ENCODE data around the gene PSEN1.
A peak's percentile ranks its signal among the peaks of the same experiment; 100 is the strongest.

Gene PSEN1

DNA sequence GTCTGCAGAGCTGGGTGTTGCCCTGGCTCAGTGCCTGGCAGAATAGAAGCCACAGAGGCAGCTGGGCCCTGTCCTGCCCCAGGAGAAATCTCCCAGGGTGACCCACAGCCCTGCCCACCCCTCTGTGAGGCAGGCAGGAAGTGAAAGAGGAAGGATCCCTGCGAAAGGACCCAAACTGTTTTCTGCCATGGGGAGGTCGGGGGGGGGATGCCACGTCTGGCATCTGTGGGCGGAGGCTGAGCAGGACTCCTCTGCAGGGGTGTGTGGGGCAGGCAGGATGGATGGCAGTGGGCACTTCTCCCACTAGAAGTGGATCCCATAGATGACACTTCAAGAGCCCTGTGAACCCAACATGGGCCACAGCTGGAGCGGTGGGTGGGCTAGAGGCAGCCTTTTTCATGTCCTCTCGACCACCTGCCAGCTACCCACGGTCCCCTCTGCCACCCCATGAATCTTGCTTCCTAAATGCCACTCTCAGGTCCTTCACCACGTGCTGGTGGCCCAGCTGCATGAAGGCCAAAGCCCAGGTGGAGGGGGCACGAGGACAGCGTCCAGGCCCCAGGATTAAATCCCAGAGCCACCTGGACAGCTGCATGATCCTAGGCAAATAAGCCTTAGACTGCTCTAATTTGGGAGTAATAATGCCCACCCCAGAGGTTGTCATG, 104.6 kb downstream of the PSEN1 start:
- DNase-seq (ENCODE audit: low spot score), result no peak

DNA sequence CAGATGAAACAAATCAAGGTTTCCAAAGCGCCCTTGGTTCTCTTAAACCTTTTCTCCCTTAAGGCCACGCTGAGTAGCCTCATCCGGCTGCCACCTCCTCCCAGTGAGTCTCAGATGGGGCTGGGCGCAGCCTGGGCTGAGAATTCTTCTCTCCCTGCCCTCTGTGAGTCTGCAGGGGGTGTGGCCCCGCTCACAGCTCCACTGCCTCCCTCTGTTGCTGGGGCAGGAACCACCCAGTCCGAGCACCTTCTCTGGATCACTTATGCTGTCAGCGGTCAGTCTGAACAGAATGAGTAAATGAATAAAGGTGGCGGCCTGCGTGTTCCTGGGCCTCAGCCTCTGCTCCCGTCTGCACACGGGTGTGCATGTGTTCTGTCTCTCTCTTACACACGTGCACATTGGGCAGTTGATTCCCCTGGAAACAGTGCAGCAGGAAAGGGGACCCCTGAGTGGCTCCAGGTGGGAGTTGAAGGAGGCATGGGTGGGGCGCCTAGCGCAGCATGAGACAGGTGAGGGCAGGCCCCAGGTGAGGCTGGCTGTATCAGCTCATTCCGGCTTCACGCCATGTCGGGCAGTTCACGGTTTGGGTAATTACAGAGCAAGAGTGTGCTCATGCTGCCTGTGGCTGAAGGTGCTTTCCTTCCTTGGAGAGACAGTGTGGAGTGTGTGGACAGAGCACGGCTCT, 105.3 kb downstream of the PSEN1 start:
- no peak for DNase-seq (ENCODE audit: low spot score)

DNA sequence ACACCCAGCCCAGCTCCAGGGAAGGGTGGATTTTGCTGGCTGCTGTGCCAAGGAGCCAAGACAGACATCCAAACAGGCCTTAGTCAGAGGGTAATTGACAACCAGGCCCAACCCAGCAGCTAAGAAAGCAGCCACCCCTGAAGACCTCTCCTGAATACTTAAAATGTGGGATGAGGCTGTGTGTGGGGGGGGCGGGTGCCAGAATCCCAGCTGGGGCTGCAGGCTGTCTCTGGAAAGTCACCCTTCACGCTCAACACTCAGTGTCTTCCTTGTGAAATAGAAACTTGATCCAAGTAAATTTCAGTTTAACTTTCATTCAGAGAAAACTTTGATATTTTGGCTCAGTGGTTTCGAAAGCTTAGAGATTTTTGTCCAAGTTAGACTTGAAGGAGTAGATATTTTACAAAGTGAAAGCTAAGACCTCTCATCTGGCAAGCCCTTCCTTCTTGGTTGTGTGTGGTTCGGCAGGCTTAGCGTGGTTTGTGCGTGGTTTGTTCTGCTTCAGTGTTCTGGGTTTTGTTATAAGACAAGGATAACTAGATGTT, 106.1 kb downstream of the PSEN1 start:
- no peak for DNase-seq (ENCODE audit: low spot score)

DNA sequence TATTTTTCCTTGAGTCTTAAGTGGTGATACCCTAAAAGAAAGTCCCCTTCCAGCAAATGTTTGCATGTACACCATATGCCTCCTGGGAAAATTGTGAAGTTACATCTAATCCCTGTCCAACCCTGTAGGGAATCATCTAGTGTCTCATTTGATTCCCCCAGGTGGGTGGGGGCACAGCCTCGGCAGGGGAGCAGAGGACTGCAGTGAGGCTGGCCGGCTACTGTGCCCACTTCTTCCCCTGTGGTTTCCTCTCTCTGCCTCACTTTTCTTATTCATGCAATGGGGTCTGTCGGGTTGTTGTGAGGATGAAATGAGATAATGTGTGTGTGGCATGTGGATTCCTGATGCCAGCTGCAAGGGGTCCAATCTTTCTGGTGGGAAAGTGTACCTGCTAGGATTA, 107.0 kb downstream of the PSEN1 start:
- DNase-seq (ENCODE audit: low spot score), result no peak

DNA sequence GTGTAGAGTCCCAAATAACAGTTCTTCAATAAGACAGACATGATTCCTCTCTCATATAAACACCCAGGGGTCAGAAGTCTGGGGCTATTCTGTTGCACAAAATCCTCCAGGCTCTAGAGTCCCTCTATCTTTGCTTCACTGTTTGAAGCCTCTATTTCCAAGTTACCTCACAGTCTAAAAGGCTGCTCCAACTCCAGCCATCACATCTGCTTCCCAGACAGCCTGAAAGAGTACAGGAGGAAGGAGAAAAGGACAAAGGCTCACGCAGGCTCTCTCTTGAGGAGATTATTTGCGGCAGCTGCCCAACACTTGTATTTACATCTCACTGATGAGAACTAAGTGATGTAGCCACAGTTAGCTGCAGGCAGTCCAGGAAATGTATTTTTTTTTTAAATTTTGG, 107.4 kb downstream of the PSEN1 start:
- DNase-seq (ENCODE audit: low spot score), result no peak

DNA sequence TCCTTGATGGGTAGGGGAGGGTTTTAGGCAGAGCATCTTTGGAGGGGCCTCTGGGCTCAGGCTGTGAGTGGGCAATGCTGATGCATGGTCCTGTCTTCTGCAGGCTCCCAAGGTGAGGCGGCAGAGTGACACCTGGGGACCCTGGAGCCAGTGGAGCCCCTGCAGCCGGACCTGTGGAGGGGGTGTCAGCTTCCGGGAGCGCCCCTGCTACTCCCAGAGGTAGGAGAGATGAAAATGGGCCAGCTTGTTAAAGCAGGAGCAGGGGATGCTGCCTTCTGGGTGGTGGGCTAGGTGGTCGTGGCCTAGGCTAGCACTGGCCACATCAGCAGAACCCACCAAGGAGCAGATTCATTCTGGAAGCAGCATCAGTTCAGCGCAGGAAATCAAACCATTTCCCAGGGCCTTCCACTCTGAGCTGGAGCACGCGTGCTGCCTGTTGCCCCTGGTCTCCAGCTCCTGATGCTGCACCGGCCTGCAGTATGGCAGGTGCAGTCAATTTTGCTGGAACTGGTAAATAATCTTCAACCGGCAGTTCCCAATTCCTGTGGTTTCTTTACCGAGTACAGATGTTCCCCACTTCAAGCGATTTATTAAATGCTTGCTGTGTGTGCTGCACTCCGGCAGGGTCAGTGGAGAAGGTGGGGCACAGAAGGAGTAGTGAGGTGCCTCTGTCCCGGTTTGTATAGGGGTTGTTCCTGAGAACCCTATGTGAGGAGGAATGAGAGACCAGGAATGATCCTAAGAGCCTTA, 108.4 kb downstream of the PSEN1 start:
- DNase-seq (ENCODE audit: low spot score), result no peak

DNA sequence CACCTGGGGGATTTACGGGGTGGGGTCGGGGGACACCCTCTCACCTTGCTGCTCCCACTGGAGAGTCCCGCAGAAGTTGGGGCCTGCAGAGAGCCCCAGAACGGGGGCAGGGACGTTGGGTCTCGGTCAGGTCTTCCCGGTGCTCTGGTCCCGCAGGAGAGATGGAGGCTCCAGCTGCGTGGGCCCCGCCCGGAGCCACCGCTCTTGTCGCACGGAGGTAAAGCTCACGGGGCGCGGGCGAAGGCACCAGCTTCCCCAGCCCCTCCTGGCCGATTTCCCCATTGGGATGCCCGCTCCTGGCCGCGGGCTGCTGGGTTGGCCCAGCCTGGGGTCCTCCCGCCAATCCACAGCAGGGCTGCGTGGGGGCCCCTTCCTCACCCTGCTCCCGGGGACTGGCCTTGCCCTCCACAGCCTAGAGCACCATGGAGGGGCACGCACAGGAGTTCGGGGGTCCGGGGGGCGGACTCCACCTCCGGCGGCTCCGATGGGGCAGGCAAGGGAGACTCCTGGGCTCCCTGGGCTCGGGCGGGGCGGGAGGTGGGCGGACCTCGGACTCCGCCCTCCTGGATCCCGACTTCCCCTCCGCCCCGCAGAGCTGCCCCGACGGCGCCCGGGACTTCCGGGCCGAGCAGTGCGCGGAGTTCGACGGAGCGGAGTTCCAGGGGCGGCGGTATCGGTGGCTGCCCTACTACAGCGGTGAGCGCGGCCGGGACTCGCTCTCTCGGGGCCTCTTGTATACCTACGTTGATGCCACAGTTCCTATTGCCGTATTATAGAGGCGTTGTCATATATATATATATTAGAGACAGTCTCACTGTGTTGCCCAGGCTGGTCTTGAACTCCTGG, 109.4 kb downstream of the PSEN1 start:
- DNase-seq (ENCODE audit: low spot score), result peak; percentile 30

DNA sequence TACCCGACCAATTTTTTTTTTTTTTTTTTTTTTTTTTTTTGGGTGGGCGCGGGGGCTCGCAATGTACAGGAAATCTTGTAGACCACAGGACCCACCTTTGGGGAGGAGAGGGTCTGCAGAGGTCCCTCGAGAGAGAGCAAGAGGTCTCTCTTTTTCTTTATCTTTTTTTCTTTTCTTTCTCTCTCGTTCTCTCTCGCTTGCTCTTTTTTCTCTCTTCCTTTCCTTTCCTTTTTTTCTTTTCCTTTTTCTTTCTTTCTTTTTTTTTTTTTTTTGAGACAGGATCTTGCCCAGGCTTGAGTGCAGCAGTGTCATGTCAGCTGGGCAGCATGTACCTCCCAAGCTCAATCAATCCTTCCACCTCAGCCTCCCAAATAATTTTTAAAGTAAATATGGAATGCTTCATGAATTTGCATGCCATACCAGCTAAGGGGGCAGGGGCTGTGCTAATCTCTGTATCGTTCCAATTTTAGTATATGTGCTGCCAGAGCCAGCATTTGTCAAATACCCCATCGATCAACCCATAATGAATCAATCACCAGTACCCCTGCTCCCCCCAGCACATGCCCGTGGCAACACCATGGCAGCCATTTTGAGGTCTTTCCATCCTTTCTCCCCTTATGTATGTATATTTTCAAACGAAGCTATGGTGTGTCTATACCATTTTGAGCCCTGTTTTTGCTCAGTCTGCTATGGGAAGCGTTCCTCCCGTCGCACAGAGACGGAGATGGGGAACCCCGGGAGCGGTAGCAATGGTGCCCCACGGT, 110.3 kb downstream of the PSEN1 start:
- DNase-seq (ENCODE audit: low spot score), result no peak

DNA sequence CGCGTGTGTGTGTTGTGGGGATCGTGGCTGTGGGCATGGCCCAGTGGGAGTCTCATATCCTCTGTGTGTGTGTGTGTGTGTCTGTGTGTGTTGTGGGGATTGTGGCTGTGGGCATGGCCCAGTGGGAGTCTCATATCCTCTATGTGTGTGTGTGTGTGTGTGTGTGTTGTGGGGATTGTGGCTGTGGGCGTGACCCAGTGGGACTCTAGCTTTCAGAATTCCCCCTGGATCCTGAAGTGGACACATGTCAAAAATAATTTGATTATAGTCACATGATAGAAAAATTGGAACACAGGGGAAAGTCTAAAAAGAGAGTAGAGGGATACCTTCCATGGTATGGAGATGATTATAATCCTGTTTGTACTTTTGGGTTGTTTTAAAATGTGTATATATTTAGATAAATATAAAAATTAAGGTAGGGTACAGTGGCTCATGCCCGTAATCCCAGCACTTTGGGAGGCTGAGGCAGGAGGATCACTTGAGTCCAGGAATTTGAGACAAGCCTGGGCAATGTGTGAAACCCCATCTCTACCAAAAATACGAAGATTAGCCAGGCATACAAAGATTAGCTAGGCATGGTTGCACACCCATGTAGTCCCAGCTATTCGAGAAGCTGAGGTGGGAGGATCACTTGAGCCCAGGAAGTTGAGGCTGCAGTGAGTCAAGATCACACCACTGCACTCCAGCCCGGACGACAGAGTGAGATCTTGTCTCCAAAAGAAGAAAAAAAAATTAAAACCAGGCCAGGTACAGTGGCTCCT, 112.0 kb downstream of the PSEN1 start:
- no peak for DNase-seq (ENCODE audit: low spot score)

DNA sequence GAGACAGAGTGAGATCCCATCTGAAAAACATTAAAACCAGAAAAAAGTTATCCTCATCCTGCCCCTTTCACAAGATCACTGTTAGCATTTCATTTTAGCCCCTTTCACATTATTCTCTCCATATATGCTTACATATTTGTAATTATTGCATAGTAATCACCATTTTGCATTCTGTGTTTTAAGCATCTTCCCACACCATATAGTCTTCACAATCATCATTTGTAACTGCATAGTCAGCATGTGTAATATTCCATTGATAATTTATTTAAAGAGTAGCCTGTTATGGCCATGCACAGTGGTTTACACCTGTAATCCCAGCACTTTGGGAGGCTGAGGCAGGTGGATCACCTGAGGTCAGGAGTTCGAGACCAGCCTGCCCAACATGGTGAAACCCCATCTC, 112.8 kb downstream of the PSEN1 start:
- no peak for DNase-seq (ENCODE audit: low spot score)

DNA sequence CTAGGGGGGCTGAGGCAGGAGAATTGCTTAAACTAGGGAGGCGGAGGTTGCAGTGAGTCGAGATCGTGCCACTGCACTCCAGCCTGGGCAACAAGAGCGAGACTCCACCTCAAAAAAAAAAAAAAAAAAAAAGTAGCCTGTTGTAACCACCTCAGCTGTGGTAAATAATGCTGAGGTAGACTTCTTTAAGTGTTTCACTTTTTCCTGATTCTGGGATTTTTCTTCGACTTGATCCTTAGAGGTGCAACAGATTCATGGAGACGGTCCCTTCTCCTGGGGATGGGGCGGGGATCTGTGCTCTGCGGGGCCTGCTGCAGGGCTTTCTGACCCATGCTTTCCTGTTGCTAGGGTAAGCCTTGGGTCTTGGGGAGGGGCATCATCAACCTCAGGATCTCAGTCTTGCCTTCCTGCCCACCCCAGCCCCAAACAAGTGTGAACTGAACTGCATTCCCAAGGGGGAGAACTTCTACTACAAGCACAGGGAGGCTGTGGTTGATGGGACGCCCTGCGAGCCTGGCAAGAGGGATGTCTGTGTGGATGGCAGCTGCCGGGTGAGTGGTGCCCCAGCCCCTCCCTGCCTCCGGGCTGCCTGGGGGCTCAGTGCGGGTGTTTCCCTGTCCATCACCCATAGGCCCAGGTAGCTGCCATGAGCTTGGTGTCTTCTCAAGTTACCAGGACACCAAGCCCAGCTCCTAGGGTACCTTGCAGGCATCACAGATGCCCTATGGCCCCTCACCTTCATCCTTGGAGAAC, 113.4 kb downstream of the PSEN1 start:
- no peak for DNase-seq (ENCODE audit: low spot score)

DNA sequence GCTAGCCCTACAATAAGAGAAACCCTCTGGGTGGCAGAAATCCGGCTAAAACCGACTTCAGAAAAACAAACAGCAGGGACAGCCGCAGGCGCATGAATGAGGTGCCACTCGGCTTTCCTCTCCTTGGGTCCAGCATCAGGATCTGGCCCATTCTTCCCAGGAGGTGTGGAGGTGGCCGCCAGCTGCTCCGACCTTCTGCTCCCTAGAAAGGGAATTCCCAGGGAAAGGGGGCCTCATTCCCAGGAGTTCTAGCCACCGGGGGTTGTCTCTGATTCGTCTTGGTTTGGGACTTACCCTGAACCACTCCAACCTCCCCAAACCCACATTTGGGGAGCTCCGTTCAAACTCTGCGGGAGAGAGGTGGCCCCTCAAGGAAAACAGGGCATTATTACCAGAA, 114.0 kb downstream of the PSEN1 start:
- no peak for DNase-seq (ENCODE audit: low spot score)

DNA sequence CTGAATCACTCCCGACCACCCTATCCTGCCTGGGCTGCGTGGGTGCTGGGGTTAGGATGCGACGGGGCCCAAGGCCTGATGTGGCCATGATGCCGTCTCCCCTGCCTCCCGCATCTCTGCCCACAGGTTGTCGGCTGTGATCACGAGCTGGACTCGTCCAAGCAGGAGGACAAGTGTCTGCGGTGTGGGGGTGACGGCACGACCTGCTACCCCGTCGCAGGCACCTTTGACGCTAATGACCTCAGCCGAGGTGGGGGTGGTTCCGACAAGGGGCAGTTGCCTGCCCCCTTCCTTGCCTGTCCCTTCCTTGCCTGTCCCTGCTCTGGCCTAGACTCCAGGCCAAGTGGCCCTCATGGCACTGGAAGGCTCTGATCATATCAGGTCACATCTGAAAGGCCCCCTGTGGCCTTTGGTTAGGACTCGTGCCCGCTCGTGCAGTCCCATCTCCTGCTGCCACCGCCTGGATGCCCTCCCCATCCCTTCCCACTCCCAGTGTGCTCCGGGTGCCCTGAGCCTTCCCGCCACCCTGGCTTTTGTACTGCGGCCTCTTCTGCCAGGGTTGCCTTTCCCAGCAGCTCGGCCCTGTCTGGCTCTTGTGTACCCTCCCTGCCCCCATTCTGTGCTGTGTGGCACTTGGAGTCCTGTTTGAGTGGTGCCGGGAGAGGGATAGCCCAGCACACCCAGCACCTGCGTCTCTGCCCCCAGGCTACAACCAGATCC, 114.6 kb downstream of the PSEN1 start:
- no peak for DNase-seq (ENCODE audit: low spot score)

DNA sequence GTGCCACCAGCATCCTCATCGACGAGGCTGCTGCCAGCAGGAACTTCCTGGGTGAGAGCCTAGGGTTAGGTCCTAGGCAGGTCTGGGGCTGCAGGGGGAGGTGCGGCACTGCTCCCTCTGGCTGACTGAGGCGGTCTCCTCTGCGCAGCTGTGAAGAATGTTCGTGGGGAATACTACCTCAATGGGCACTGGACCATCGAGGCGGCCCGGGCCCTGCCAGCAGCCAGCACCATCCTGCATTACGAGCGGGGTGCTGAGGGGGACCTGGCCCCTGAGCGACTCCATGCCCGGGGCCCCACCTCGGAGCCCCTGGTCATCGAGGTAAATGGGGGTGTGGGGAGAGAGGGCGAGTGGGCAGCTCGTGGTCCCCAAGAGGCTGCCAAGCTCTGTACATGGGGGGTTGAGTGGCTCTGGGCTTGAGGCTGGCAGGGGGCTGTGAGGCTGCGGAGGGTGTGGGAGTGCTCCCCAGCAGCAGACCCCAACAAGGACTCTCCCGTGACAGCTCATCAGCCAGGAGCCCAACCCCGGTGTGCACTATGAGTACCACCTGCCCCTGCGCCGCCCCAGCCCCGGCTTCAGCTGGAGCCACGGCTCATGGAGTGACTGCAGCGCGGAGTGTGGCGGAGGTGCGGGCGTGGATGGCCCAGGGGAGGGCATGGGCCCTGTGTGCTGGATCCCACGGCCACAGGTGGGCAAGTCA, 115.4 kb downstream of the PSEN1 start:
- no peak for DNase-seq (ENCODE audit: low spot score)

DNA sequence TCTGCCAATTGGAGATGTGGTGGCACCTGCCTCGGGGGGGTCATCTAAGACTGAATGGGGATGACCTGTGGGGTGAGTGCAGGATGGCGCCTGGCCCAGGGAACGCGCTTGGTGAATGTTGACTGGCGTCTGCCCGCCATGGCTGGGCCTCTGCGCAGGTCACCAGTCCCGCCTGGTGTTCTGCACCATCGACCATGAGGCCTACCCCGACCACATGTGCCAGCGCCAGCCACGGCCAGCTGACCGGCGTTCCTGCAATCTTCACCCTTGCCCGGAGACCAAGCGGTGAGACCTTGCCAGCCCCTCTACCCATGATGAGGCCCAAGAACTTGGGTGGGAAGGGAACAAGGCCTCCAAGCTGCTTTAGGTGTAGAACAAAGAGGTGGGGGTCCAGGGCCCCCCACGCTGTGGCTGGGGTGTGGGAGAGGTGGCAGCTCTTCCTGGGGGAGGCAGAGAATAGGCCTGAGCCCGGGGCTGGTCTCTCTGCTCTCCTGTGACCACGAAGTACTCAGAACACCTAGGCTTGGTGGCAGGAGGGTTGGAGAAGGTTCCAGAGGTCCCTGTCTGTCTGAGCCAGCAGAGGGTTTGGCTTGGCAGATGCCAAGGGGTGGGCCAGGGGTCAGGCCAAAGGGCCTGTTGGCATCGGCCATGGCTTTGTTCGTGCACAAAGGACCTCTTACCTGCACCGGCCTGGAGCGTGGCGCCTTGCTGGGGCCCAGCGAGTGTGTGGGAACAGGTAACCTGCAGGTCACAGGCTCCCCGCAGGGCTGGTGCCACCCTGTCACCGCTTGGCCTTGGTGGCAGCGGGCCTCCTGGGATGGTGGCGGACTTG, 116.4 kb downstream of the PSEN1 start:
- DNase-seq (ENCODE audit: low spot score), result no peak

DNA sequence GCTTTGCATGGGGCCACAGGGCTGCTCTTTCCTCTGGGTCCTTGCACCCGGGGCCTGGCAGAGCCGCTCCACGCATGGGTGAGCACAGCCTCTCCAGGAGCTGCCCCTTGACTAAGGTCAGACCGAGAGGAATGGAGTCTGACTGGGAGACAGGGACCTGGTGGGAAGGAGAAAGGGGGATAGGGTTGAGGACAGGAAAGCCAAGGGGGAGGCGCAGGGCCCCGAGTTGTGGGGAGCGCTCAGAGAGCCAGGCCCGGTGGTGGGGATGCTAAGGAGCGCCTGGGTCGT, 117.0 kb downstream of the PSEN1 start:
- no peak for DNase-seq (ENCODE audit: low spot score)

DNA sequence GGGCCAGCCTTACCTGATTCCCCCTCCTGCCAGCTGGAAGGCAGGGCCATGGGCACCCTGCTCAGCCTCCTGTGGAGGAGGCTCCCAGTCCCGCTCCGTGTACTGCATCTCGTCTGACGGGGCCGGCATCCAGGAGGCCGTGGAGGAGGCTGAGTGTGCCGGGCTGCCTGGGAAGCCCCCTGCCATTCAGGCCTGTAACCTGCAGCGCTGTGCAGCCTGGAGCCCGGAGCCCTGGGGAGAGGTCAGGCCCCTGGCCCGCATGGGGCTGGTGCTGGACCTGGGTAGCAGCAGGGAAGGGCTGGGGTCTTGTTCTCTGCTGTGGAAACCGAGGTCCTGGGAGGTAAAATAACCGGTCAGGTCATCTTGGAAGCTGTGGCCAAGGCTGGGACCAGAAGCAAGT, 117.4 kb downstream of the PSEN1 start:
- no peak for DNase-seq (ENCODE audit: low spot score)
